GM18517 (cell line): ENCODE measurements around the gene HDAC2.
A peak's percentile ranks its signal among the peaks of the same experiment; 100 is the strongest.
"Not testable (repeated sequence)": the region's sequence is repeated elsewhere in the genome, so short reads cannot be mapped to it uniquely, and the experiment has no call there.

Experiments
- ATAC-seq: cut with Tn5 transposase; IDR thresholded peaks from one replicate; pipeline ENCODE4 v1.9.1; 2021; ENCODE audit warnings: mild to moderate bottlenecking, moderate library complexity; ENCODE audit not compliant: unreplicated experiment

Gene HDAC2

DNA sequence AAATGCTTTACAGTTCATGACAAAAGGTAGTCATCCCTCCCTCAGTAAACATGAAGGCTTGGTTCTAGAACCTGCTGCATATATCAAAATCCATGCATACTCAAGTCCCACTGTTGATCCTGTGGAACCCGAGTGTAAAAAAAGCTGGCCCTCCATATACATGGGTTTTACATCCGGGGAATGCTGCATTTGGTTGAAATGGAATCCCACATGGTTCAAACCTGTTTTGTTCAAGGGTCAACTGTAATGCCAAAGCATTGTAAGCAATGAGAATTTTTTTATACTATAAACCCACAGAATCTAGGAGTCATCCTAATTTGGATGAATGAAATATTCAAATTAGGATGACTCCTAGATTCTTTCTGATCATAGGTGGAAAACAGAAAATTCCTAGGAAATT is 5.9 kb upstream of the HDAC2 start:
- no peak for ATAC-seq

DNA sequence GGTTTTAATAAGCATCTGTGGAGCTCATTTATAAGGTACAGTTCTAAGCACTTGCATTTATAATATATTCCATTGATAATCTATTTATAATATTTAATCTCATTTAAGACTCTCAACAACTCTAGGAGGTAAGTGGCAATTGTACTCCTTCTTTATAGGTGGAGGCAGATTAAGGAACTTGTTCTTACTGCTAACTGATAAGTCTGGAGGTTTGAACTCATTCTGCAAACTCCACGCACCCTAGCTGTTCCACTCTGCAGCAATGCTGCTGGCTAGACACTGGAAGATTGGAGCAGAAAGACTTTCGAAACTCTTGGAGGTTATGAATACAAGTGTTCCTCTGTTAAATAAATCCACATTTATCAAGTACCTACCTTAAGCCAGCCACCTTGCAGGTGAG is 793 bp upstream of the HDAC2 start:
- ATAC-seq: no peak

DNA sequence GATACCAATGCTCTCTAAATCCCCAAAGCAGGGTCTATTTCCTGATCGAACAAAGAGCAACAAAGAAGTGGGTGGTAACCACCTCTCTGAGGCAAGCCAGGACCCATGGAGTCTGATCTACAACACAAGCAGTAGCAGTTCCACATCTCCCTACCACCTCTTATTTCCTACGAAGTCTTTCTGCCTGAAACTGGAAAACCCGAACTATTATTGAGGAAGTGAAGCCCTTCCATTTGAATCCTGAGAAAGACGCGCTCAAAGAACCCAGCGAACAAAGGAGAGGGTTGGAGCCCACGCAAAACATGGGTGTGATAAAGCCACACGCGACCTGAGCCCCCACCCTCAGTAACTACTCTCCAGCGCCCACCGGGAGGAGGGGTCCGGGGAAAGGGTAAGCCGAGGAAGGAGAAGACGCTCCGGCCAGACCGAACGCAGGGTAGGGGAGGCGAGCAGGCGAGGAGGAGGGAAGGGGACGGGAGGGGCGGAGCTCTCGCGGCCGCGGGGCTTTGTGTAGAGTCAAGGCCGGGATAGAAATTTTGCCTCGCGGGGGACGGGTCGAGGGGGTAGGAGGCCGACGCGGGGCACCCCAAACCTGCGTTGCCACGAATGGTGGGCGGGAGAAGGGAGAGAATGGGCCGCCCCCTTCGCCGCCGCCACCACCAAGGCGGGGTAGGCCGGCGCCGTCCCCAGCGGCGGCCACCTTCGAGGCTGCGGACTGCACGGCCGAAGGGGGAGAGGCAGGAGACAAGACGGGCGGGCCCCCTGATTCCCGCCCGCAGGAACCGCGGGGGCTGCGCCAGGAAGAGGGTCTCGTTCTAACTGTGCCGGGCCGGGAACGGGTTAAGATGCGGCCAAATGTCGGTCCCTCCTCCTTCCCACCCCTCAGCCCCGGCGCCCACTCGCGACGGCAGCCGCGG is 802 bp downstream of the HDAC2 start:
- peak; percentile 33 for ATAC-seq

DNA sequence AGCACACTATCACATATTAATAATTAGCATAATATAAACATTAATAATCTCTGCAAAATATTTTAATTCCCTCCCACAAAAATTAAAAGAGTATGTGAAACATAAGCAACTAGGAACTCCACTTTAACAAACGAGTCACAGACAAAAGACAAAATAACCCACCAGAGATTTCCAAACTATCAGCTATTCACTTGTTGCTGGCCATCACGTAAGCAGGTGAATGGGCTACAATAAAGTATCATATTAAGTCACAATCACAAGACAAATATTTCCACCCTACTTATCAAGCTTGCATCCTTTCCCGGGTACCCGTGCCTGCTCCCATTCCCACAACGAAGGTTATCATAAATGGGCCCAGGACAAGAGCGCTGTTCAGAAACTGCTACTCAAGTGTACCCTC is 2.5 kb downstream of the HDAC2 start:
- ATAC-seq: no peak

DNA sequence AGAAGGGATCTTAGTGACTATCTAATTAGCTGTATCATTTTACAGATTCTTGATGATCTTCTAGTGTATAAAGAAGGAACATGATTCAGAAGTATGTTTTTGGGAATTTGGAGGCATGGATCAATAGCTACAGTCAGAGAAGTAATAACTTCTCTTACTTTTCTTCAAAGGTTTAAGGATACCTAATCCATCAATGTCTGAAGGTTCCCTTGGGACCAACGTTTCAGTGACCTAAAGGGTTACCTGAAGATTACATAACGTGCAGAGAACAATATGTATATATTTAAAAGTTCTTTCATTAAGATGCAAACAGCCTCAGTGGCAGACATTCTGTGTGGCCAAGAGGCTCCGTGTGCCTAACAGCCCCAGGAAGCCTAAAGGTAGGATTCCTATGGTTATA is 3.2 kb downstream of the HDAC2 start:
- ATAC-seq: no peak

DNA sequence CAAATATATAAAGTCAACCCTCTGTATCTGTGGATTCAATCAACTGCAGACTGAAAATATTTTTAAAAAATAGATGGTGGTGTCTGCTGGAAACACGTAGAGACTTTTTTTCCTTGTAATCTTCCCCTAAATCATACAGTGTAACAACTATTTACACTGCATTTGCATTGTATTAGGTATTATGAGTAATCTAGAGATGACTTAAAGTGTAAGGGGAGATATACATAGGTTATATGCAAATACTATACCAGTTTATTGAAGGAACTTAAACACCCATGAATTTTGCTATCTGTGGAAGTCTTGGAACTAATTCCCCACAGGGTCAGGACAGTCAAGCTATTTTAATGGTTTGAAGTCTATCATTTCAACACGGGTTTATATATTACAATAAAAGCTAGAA is 10.2 kb downstream of the HDAC2 start:
- peak; percentile 69 for ATAC-seq

DNA sequence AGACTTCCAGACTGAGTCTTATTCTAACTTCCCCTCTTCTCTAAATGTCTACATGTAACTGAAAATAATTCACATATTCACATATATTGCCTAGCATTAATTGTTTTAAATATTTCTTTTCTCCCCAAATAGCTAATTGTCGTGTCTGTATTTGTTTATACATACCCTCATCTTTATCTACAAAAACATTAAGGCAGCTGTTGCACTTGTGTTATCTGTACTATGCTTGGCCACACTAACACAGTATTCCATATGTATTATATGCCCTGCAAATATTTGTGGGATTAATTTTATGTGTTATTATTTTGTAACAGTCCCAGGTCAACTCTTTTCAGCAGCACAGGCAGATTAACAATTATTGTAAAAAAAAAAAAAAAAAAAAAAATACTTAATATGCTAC is 11.7 kb downstream of the HDAC2 start:
- no peak for ATAC-seq

DNA sequence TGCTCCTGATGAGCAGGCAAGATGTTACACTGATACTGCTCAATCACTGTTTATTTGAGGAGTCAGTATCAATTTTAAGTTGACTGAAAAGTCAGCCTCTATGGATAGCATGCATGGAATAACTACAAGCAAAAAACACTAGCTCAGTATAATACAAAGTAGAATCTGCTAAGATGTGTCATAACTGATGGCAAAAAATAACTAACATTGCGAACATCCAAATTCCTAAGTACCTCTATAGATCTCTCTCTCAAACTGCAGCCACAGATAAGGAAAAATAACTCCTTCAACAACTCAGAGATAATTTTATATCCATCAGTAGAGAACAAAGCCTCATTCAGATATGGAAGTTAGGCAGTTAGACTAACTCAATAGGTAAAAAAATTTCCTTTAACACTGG is 16.3 kb downstream of the HDAC2 start:
- ATAC-seq: no peak

DNA sequence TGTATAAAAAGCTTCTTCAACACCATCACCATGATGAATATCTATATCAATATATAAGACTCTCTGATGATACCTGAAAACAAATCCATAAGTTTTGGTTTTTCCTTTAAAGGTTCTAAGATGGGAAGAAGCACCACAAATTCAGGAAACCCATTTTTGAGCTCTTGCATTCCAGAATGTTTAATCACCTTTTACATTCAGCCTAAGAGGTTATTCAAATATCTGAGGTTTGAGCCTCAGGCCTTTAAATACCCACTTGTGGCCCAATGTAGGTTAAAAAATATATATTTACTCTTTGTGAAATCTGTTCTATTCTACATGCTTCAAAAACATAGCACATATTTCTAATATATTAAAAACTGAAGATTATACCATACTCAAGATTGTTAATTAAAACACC is 17.6 kb downstream of the HDAC2 start:
- ATAC-seq: no peak

DNA sequence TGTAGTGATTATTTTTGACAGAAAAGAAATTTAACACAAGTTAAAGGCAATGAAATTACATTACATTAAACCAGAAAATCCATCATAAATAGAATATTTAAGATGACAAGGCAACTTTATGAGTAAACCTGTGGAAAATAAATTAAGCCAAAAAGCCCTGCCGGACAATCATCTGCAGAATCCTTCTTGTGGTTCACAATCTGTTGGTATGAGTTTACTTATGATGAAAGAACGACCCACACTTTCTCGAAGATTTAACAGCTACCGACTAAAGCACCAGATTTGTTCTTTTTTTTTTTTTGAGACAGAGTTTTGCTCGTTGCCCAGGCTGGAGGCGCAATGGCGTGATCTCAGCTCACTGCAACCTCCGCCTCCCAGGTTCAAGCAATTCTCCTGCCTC is 21.4 kb downstream of the HDAC2 start:
- ATAC-seq: no peak

DNA sequence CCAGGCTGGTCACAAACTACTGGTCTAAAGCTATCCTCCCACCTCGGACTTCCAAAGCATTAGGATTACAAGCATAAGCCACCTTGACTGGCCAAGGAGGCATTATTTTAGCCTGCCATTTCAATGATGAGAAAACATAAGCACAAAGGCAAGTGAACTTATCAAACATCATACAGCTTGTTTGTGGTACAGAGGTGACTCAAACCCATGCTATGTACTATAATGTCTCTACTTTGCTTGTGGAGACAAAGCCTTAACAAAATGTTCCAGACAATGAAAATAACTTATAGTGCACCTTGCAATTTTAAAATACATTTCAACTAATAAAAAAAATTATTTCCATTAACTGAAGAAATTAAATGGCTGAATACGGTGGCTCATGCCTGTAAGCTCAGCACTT is 26.2 kb downstream of the HDAC2 start:
- no peak for ATAC-seq

DNA sequence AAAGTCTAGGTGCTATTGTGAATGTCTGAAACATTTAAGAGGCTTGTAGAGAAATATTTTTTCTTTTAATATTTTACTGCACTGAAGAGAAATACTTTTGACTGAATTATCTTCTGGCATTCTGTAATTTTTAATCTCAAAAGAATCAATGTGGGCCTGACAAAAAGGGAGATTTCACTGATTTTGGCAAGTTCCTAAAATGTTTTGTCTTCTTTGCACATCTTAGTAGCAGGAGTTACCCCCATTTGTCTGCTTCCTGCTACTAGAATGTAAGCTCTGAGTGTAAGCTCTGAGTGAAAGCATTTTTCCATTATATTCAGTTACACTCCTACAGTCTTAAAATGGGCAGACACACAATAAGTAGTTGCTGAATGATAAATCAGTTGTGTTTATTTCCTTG is 31.1 kb downstream of the HDAC2 start:
- no peak for ATAC-seq

DNA sequence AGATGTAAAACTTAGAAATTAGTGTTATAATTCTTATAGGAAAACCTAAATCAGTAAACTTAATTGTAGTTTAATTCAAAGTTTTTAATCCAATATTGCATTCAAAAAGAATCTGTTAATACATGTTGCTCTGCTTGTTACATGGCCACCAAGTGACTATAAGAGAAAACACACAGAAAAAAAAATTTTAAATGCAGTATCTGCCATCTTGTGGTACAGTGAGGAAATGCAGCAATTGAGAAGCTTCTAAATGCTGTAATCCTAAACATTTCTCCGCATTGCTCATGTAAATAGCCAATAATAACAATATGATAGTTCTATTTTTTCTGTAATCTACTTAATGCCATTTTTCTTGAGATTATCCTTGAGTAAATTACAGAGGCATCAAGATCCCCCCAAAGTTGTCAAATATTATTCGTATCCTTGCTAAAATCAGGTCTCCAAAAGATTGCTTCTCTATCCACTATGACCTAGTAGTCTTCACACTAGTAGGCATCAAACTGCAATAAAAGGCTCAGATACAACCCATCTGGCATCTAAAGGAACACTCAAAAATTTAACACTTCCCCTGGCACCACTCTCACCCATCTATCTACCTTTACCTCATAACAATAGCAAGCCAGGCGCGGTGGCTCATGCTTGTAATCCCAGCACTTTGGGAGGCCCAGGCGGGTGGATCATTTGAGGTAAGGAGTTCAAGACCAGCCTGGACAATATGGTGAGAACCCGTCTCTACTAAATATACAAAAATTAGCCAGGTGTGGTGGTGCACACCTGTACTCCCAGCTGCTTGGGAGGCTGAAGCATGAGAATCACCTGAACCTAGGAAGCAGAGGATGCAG is 34.6 kb downstream of the HDAC2 start:
- ATAC-seq: peak; percentile 96

DNA sequence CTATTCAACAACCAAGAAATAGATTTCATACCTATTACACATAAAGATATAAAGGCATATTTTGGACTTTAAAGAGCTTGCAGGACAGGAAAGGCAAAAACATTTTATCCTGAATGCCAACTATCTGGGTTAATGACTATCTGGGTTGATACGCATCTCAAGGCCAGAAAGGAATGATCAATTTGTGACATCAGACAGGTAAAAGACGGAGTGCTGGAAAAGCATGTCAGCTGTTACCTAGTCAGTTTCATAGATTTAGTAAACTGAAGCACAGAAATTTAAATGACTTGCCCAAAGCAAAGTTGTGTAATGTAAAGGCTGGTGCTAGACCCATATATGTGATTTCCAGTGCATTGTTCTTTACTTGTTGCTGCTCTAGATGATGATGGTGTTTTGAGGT is 36.8 kb downstream of the HDAC2 start:
- no peak for ATAC-seq

DNA sequence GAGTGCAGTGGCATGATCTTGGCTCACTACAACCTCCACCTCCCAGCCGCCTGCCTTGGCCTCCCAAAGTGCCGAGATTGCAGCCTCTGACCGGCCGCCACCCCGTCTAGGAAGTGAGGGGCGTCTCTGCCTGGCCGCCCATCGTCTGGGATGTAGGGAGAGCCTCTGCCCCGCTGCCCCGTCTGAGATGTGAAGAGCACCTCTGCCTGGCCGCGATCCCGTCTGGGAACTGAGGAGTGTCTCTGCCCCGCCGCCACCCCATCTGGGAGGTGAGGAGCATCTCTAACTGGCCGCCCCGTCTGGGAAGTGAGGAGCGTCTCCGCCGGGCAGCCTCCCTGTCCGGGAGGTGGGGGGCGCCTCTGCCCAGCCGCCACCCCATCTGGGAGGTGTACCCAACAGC is 39.0 kb downstream of the HDAC2 start:
- not testable (repeated sequence) for ATAC-seq

DNA sequence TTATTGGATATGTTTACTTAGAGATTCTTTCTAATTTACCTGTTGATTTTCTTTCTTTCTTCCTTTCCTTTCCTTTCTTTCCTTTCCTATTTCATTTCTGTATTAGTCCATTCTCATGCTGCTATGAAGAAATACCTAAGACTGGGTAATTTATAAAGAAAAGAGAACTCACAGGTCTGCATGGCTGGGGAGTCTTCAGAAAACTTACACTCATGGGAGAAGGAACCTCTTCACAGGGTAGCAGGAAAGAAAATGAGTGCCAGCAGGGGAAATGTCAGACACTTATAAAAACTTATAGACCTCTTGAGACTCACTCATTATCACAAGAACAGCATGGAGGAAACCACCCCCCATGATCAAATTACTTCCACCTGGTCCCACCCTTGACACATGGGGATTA is 40.8 kb downstream of the HDAC2 start:
- no peak for ATAC-seq

DNA sequence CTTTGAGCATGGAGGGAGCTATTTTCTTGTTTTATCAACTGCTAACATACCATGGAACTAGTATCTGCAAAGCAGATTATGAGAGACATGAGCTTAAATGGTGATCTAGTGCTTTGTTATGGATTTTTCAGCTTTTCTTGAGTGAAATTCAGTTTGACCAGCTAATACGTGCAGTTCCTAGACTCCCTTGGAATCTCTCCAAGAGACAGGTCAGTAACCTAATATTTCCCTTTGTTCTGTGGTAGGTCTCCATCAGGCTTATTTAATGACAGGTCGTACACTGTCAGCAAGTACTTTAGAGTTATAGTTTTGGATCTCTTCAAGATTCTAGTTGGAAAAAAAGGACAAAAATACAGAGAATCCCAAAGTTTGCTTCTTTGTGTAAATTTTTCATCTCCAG is 43.9 kb downstream of the HDAC2 start:
- no peak for ATAC-seq

DNA sequence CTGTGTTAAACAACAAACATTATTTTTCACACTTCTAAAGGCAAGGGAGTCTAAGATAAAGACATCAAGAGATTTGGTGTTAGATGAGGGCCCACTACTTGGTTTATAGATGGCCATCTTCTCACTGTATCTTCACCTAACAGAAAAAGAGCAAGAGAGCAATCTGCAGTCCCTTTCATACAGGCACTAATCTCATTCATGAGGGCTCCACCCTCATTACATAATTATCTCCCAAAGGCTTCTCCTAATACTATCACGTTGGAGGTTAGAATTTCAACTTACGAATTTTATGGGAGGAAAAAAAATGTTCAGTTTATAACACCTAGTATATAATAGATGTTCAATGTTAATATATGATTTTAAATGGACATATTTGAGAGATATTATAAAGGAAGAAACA is 45.6 kb downstream of the HDAC2 start:
- no peak for ATAC-seq

DNA sequence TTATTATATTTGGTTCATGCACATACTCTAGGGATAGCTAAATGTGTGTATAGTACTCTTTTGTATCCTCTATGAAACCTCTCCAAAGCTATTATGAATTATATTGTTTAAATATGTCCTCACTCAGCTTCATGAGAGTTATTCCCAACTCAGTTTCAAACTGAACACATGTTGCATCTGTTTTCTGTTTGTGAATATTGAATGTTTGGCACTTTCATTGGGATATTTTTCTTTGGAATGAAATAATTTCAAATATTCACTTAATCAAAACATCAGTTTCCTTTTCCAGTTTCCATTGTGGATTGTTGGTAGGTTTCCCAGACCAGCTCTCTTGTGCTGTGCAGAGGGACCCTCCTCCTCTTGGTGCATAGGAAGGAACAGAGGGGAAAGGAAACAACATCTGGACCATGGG is 46.6 kb downstream of the HDAC2 start:
- ATAC-seq: no peak

DNA sequence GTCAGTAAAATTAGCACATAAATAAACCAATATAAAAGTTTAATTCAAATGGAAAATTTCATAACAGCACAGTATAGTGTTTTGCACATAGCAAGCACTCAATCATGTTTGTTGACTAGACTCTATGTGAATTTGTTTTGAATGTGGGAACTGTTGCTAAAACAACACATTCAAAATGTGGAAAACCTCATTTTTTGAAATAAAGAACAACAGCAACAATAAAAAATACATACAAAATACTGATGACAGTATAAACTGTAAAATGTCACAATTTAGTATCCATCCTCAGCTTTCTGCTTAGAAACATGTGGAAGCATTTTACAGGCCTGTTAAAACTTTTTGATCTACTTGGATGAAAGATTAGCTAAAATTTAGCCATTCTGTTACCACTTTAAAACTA is 47.4 kb downstream of the HDAC2 start:
- no peak for ATAC-seq

DNA sequence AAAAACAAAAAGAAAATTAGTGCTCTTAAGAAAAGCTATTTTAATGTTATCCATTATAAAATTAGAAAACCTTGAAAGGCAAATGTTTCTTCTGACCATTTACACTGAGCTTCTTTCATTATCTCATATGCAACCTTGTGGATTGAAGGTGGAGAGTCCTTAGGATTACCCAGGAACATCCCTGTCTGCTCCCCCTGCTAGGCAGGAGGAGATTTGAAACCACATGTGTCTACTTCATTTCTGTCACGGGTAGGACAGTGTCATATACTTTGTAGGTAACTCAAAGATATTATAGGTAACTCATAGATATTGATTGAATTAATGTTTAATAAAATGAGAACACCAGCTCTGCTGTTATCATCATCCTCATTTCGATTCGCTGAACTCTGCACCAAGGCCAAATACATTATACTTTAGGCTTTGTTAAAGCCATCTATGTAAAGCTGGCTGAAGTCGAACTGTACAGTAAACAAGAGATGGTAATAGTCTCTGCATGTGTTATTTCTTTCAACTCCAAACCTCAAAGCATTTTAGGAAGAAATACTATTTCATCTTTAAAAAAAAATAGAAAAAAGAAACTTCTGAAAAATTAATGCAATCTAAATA is 49.5 kb downstream of the HDAC2 start:
- ATAC-seq: no peak
